ENCODE measurements around the gene NCAN. TPM values are rescaled to one million over a fixed set of nuclear protein-coding genes. Genes with fewer than 3 reads are reported as not detected.

Gene NCAN
- polyA plus RNA-seq, 1 donor (not counting 4 experiments of a cell fraction or from before 2014, with no cell fraction given): not detected

DNA sequence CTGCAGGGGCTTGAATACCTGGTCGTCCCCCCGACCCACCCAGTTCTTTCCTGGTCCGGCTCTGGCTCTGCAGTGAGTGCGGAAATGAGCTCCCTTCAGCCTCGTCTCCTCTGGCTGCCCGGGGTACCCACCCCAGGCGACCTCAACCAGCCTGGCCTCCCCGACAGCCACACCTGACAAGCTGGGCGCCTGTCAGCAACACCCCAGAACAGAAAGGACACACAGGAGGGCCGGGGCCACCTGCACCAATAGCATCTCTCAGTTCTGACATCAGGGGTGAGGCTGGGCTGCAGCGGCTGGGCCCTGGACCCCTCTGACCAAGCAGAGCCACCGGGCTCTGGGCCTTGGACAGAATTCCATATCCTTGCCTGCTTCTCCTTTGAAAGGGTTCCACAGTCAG lies 88.9 kb downstream of the NCAN start:
- Histone ChIP-seq H3K4me3 (ENCODE audit: control insufficient read depth in 2 of 3, extremely low read depth in 1 of 3, insufficient read depth in 2 of 3, low read depth in 1 of 3, low read length in 3 of 3) (no peak overlapping the region), H3K27me3 (ENCODE audit: control insufficient read depth, extremely low read depth, insufficient read depth, low read length) (no peaks in the 10 kb centered on the region), H3K27ac (ENCODE audit: control insufficient read depth, insufficient read depth, low read length) (no peak overlapping the region), H3K36me3 (ENCODE audit: control insufficient read depth in 2 of 2, extremely low read depth in 1 of 2, insufficient read depth in 2 of 2, low read length in 2 of 2) (peaks cover 26 to 43% of the 10 kb centered on the region in 2 experiments), H3K79me2 (ENCODE audit: control insufficient read depth, insufficient read depth, low read length) (no peaks in the 10 kb centered on the region), H3K9me1 (ENCODE audit: control insufficient read depth, extremely low read depth, insufficient read depth, low read length) (no peaks in the 10 kb centered on the region), H3K4me1 (ENCODE audit: control insufficient read depth, extremely low read depth, insufficient read depth, low read length) (no peaks in the 10 kb centered on the region), H4K20me1 (ENCODE audit: control insufficient read depth, extremely low read depth, insufficient read depth, low read length) (no peaks in the 10 kb centered on the region), H2AFZ (ENCODE audit: control insufficient read depth, low read length) (no peak overlapping the region), H3K9me3 (ENCODE audit: control insufficient read depth, low read depth, low read length) (no peaks in the 10 kb centered on the region), H3K4me2 (ENCODE audit: control insufficient read depth, extremely low read depth, insufficient read depth, low read depth, low read length) (no peak overlapping the region), H3K9ac (ENCODE audit: control insufficient read depth, extremely low read depth, insufficient read depth, low read length) (no peak overlapping the region)
- TF ChIP-seq, protein P1, sequence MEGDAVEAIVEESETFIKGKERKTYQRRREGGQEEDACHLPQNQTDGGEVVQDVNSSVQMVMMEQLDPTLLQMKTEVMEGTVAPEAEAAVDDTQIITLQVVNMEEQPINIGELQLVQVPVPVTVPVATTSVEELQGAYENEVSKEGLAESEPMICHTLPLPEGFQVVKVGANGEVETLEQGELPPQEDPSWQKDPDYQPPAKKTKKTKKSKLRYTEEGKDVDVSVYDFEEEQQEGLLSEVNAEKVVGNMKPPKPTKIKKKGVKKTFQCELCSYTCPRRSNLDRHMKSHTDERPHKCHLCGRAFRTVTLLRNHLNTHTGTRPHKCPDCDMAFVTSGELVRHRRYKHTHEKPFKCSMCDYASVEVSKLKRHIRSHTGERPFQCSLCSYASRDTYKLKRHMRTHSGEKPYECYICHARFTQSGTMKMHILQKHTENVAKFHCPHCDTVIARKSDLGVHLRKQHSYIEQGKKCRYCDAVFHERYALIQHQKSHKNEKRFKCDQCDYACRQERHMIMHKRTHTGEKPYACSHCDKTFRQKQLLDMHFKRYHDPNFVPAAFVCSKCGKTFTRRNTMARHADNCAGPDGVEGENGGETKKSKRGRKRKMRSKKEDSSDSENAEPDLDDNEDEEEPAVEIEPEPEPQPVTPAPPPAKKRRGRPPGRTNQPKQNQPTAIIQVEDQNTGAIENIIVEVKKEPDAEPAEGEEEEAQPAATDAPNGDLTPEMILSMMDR (optimal IDR thresholded peaks at IDR 0.05 in 1 of 3, IDR thresholded peaks at IDR 0.05 in 1 of 3, conservative IDR thresholded peaks at IDR 0.05 in 1 of 3; ENCODE audit: extremely low read depth in 1 of 3, insufficient read depth in 2 of 3, low read length in 3 of 3): no peak
- DNase-seq (ENCODE audit: low read depth, low spot score) (no peak), FAIRE-seq (no peak)
- dilution Hi-C loops (cut with MboI; ENCODE audit: extremely low pct_ligation_motif_present, low sequenced_read_pairs): no loop called here

Small RNA genes within 50 kb of the gene (small RNA-seq; reads per million reads assigned to genes)
- 0 reads per million in 3 experiments for gene RNU6-1028P (ENCODE audit: insufficient read length in 3 of 3, low read depth in 3 of 3, low replicate concordance in 1 of 3)

Other genes with a start within 250 kb of the NCAN start
- gene SUGP2, start 178.4 kb upstream of the NCAN start, polyA plus RNA-seq: 39.6 to 57.9 TPM (median 51.2 TPM) in 3 replicates
- 23.8 to 32.7 TPM (median 30.7 TPM) in 3 replicates for gene ARMC6, start 178.4 kb upstream of the NCAN start, polyA plus RNA-seq
- 1.2 to 2.2 TPM (median 1.9 TPM) in 3 replicates for gene SLC25A42, start 148.0 kb upstream of the NCAN start, polyA plus RNA-seq
- gene TMEM161A, start 73.5 kb upstream of the NCAN start, polyA plus RNA-seq: 18.0 to 35.1 TPM (median 25.0 TPM) in 3 replicates
- 0.05 to 0.17 TPM (median 0.11 TPM) in 3 replicates for gene MEF2B, start 41.7 kb upstream of the NCAN start, polyA plus RNA-seq
- 16.3 to 19.6 TPM (median 18.1 TPM) in 3 replicates for gene BORCS8, start 19.8 kb upstream of the NCAN start, polyA plus RNA-seq
- gene RFXANK, start 19.7 kb upstream of the NCAN start, polyA plus RNA-seq: 49.0 to 70.8 TPM (median 51.3 TPM) in 3 replicates
- 9.7 to 14.4 TPM (median 12.3 TPM) in 3 replicates for gene NR2C2AP, start 8.5 kb upstream of the NCAN start, polyA plus RNA-seq
- not detected in 3 replicates for gene TM6SF2, start 61.3 kb downstream of the NCAN start, polyA plus RNA-seq
- 23.3 to 37.4 TPM (median 28.6 TPM) in 3 replicates for gene SUGP1, start 108.6 kb downstream of the NCAN start, polyA plus RNA-seq
- 9.7 to 18.8 TPM (median 10.3 TPM) in 3 replicates for gene MAU2, start 108.9 kb downstream of the NCAN start, polyA plus RNA-seq
- 14.6 to 81.0 TPM (median 28.4 TPM) in 3 replicates for gene GATAD2A, start 193.7 kb downstream of the NCAN start, polyA plus RNA-seq

Measured in keratinocyte (primary cell).